Suppressor macrophage treated with lipopolysaccharide for 1 hour (primary cell): Measurements from ENCODE around the gene TSPAN18.

Experiments used
- DNase-seq, 3 donors: peaks; one replicate each; pipeline ENCODE4 v3.0.0-alpha.2; 2020 to 2022

TSPAN18 gene

DNA sequence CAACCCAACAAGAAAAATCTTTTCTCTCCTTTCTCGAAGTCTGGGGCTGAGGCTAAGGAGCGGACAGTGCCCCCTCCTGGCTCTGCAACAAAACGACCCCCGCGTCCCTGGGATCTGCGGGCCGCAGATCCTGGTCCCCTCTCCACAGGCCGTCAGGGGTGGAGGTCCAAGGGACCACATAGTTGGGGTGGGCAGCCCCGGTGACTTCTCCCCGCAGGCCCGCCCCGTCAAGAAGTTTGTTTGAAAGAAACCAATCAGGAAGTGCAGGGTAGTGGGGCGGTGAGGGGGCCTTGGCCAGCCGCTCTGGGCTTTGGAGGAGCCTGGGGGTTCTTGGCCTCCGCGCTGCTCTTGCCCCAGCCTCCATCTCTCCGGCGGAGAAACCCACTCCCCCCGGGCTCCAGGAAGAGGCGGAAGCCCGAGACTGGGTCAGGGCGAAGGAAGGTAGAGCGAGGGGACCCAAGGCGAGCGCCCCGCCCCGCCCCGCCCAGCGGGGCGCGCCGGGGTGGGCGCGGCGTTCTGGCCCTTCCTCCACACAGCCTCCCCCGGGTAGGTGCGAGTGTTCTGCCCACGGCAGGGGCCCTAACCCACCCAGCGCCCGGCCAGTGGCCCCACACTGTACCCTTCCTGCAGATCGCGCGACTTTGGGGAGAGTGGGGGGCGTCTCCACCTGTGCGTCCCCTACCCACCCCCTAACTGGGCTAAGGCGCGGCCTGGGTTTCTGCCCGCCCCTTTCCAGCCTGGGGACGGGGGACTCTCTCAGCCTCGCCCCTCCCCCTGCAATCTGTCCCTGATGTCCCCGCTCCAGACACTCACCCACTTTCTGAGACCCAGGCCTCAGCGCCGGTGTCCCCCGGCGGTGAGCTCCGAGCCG, 222.6 kb downstream of the TSPAN18 start:
- peak; percentile 52 to 67 (median 56) for DNase-seq

DNA sequence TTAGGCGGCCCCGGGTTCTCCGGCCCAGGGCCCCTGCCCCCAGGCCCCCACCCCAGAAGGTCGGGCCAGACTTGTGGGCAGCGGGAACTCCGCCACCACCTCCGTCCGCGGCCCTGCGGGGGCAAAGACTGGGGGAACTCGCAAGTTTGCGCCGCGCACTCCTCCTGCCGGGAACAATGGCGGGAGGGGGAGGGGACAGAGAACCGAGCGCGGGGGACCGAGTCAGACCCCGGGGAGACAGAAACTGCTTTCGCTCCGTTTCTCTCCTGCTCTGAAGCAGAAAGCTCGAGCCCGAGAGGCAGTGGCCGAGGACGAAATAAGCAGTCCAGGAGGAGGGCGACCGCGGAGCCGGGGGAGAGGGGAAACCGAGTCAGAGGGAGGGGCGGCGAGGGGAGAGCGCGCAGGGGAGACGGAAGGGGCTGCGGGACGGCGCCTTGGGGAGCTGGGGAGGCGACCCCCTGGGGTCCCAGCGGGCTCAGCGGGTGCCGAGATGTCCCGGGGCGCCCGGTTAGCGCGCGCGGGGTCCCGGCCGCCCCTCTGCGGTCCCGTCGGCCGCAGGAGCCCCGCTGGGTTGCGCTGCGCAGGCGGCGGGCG, 223.4 kb downstream of the TSPAN18 start:
- DNase-seq, result peak; percentile 41 to 67 (median 51)

DNA sequence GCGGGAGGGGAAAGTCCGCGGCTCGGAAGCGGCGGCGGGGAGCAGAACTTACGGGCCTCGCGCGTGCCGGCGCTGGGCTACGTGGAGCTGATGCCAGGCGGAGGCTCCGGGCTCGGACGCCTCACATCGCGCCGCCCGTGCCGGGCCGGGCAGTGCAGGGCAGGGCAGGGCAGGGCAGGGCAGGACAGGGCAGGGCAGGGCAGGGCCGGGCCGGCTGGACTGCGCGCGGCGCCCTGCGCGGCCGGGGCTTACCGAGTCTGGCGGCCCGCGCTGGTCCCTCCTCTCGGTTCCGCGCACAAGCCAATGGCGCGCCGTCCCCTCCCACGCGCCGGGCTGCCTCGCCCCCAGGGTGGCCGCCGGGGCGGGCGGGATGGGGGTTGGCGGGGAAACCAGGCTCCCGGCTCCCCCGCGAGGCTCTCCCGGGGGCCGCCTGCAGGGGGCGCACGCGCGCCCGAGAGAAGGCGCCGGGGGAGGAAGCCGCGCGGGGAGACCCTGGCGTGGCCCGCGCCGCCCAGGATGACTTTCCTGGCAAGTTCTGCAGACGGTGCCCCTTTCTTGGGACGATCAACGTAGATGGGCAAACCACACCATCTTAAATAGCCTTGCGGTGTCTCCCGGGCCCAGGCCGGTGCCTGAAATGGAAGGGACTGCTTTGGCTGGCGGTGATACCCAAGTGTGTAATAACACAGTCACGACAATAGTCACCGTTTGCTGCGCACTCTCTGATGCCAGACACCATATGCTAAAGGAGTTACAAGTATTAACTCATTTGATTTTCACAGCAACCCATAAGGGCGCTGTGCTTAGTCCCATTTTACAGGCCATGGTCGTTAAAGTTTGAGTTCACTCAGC, 224.1 kb downstream of the TSPAN18 start, which contains the start of gene TP53I11:
TSS of gene TP53I11 (minus strand) at position 259 of the 852 bp plus-strand sequence. CDS start 12,548 bp downstream, outside the sequence.
- peak; percentile 89 to 97 (median 95) for DNase-seq

DNA sequence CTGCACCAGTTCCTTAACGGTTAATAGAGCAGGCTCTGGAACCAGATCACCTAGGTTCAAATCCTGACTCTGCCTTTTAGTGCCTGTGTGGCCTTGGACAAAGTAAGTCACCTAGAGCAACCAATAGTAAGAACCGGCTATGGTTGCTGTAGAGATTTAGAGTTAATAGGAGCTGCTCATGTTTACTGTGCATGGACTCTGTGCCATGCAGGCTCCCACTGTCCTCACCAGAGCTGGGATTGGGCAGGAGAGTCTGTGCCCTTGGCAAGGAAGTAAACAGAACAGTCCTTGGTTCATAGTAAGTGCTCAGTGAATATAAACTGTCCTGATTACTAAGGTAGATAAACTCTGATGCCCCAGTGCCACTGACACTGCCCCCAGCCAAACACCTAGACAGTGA, 225.3 kb downstream of the TSPAN18 start:
- DNase-seq, result no peak

DNA sequence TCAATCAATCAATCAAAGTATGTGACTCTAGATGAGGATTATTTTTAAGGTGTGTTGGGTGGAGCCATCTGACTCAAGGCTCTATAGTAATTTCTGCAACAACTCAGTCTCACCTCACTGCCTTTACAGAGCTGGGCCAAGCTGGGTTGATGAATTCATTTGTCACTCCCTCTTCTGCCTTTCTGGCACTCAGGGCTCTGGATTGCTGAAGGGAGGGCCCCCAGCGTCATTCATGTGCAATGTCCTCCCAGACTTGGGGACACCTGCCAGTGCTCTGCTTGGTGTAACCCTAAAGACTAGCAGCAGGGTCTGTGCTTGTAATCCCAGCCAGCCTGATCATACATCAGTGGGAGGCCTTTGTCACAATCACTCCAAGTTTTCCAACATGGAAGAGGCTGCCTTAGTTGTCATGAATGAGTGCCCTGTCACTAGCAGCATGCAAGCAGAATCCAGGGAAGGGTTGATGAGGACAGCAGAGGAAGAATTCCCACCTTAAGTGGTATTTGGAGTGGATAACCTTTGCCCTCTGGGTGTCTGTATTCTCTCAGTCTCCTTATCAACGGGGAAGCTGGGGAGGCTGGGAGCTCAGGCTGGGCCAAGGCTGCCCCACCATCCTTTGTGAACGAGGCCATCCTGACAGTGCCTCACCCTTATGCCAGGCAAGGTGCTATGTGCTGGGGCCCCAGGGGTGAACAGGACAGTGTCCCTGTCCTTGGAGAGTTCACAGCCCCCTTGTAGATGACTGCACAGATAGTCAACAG, 225.9 kb downstream of the TSPAN18 start:
- DNase-seq, result no peak

DNA sequence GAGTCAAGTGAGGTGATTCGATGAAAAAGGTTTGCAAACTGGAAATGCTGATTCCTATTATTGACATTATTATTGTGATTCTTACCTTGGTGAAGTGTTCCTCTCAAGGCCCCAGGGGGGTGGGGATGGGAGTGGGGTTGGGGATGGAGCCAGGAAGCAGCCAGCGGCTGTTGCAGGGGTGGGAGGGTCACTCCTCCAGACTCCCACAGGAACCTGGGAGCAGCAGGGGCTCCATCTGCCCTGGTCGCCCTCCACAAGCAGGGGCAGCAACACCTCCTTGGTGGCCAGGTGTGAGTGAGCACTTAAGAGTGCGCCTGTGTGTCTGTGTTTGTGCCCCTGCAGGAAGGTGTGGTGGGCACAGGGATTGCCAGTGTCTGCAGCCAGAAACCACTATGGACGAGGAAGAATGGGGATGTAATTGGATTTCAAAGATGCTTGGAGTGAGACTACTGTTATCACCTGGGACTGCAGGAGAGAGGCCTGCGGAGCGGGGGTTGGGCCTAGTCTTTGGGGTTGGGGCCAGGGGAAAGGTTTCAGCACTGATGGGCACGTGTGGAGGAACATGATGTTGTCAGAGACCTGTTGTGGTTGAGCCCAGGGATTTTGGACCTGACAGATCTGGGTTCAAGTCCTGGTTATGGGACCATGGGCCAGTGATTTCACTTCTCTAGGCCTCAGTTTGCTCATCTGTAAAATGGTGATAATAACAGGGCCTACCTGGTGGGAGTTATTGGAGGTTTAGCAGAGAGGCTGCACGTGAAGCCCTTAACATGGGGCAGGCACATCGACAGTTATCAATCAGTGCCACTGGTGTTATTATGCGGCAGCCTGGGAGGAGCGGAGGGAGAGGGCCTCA, 227.5 kb downstream of the TSPAN18 start:
- no peak for DNase-seq

DNA sequence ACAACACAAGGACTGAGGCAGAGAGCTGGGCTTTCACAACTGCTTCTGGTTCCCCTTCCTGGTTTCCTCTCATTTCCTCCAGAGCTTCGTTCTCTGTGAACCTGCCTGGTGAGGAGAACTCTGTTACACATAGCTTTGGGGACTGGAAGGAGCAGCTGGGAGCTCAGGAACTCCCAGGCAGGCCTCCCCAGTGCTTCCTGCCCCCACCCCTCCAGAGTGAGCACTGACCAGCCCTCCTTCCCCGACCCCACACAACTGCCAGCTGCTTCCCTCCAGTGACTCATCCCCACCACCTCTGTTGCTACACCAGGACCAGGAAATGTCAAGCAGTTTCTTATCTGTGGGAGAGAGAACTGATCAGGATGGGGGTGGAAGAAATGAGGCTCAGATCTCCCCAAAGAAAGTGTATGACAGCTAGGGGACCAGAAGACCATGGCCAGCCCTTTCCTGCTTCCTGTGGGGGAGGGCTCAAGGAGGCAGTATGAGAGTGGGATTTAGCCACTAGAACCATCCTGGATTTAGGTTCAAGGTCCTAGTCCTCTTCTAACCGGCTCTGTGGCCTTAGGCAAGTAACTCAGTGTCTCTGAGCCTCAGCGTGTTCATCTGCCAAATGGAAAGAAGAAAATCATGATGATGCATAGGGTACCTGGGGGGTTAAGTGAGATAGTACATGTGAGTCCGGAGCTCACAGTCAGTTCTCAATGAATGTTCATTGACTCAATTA, 228.4 kb downstream of the TSPAN18 start:
- peak; percentile 87 to 90 (median 89) for DNase-seq

DNA sequence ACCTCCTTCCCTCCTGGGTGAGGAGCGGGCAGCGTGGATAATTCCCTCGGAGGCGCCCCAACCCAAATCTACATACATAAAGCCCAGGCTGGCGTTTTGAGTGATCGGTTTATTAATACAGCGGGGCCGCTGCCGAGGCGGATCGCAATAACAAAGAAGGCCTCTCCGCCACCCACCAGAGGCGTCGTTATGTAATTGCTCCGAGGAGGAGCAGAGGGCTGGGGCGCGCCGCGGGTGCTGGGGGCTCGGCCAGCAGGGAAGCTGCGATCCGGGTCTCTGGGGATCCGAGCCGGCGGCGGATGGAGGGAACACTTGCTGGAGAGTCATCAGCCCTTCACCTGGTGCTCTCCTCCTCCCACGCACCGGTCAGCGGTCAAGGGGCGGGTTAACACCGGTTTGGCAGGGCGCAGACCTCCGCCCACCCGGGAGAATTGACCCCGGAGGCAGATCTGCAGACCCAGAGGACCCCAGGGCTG, 230.3 kb downstream of the TSPAN18 start:
- DNase-seq, result no peak

DNA sequence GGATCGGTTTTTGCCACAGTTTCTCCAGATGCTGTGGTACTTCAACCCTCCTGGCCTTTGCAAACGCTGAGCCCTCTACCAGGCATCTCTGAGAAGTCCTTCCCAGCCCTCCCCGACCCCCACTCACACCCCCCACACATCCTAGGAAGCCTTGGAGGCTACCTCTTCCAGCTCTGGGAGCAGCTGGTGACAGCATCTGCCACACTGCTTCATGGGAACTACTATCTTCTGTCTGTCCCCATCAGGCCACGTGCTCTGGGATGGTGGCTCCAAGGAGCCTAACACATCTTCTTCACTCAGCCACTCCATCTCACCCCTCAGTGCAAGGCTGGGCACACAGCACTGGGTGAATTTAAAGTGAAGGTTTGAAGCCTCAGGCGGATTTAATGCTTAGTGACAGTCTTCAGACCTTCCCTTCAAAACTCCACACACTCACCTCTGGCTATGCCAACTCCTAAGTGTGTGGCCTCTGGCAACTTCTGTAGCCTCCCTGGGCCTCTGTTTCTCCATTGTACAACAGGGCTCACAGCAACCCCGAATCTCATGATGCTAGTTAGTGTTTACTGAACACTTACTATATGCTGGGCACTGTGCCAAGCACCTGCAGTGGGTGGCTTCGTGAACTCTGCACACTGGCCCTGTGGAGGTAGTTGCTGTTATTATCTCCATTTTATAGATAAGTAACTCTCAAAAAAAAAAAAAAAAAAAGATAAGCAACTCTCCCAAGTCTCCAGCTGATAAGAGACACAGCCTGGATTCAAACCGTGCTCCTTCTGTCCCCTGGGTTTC, 231.2 kb downstream of the TSPAN18 start:
- no peak for DNase-seq

DNA sequence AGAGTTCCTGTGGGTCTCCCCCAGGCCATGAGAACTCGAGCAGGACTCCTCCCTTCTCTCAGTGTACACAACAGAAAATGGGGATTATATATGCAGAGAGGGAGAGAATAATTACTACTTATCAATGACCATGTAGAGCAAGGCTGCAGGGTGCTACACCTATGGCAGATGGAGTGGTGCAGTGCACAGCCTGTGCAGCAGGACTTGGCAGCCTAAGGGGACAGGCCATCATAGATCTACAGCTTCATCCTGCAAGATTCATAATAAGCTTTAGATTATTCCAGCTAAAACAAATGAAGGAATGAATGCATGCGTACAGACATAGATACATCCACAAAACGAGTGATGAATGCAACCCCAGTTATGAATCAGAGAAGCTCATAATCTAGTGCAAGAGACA, 232.3 kb downstream of the TSPAN18 start:
- no peak for DNase-seq

DNA sequence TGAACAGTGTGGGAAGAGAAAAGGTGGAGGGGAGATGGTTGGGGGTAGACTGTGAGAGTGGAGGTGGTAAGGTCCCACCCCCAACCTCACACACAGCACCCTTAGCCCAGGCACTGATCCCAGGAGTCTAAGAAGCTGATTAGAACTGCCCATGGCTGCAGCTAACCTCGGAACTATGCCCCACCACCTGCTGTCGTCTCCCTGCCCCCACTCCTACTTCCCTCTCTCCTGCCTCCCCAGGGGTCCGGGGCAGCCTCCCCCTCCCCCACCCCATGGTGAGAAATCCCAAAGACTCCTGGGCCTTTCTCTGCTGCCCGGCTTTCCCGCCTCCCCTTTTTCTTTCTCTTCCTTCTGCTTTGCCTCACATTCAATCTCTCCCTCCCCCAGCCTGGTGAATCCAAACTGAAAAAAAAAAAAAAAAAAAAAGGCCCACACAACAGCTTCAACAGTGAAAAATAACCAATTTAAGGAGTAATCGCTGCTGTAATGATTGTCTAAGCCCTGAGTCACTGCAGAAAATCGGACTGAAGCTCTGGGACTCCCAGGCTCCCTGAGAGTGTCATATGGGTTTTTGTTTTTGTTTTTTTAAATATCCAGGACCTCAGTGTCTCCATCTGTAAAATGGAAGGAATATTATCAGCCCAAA, 233.6 kb downstream of the TSPAN18 start:
- DNase-seq, result peak in 1 of 3 donors; percentile 40

DNA sequence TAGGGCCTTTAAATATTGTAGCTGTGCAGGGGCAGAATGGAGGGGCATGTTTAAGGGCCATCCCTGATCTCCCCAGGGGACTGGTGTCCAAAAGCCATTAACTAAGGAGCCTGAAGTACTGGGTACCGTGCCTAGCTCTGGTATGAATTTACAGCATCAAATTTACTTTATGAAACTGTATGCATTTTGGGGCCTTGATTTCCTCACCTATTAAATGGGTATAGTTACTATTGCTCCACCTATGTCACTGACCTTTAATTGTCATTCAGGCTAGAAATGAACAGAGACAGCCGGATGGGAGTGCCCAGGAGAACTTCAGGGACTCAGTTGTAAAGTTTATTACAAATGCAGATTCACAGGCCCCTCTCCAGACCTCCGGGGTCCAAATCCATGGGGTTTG, 235.7 kb downstream of the TSPAN18 start:
- no peak for DNase-seq

DNA sequence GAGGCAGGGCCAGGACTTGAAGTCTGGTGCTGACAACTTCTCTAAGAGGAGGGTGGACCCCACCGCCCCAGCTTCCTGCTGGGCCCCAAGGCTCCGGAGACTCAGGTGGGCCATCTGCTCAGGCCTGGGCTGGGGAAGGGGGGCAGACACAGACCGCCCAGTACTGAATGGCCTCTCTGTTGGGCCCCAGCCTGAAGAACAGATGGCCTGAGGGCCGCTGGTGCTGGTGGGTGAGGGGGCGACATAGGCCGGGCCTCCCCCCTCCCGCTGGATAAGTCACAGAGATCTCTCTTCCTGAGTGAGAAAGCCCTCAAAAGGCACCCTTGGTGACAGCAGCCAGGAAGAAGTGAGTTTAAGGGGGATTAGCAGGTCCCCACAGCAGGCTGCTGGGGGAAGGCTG, 236.4 kb downstream of the TSPAN18 start:
- no peak for DNase-seq

DNA sequence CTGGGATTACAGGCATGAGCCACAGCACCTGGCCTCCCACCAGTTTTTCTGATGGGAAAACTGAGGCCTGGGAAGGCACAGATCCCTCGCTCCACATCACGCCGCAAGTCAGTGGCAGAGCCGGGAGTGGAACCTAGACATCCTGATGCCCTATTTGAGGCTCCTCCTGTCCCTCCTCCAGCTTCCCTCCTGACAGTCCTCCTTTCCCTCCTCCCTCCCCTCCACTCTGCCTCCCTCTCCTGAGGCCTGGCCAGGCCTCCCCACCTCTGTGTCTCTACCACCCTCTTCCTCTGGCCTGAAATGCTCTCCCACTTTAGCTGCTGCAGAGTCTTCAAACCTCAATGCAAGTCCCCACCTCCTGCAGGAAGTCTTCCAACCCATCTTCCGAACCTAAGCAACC, 237.2 kb downstream of the TSPAN18 start:
- DNase-seq, result no peak

DNA sequence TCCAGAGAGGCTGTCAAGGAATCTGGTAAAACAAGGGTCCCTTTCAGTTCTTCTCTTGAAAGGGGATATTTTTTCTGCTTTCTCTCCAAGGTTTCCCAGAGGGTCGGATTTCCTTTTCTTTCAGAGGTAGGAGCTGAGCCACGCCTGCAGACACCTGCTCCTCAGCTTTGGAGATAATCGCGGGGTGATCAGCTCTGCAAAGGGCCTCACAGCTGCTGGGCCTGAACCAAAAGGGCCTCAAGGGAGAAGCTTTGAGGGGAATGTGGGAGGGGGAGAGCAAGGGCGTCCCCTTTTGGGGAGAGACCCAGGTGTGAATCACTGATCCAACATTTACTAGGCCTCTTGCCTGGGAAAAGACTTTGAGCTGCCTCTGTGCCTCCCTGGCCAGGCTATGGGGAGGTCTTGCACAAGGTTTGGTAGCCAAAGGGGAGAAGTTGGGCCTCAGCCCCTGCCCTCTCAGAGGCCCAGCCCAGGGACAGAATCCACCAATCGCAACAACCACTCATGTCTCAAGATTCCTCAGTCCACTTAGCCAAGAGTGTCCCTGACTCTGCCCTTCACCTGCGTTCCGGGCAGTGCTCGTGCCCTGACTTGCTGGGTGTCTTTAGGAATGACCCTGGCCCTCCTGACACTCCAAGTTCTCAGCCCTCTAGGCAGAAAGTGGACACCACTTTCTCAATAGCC, 237.9 kb downstream of the TSPAN18 start:
- DNase-seq, result no peak

DNA sequence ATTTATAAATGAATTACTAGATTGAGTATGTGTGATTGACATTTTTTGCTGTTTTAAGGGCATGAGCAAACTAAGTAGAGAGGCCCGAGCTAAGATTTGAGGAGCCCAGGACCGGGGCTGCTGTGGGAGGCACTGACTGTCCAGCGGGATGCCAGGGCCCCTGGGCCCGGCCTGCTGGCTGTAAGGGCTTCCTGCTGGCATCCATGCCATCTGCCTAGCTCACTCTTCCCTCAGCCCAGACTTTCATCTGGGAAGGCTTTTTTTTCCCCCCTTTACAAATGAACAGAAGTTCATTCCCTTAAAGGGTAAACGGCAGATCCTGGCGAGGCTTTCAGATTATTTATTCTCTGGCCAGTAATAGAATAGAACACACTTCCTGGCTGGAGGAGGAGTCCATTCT, 239.9 kb downstream of the TSPAN18 start:
- no peak for DNase-seq

DNA sequence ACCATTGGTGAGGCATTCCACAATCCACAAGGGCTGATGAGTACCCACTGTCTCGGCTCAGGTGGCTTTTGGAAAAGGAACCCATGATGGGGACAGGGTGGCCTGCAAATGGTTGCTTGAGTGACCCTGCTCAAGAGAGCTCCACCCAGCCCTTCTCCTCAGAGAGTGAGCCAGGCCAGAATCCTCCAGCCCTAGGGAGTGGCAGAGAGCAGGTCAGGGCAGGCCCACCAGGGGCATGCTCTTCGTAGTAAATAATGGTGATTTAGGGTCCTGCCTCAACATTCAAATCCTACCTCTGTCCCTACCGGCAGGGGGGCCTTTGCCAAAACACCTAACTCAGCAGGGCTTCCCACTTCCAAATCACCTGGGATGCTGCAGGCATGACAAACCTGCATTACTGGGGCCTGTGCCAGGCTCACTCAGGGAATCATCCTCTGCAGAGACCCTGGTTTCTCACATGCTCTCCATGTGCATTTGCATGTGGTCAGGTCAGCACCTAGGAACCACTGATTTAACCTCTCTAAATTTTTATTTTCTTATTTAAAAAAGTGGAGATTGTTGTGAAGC, 241.3 kb downstream of the TSPAN18 start:
- no peak for DNase-seq

DNA sequence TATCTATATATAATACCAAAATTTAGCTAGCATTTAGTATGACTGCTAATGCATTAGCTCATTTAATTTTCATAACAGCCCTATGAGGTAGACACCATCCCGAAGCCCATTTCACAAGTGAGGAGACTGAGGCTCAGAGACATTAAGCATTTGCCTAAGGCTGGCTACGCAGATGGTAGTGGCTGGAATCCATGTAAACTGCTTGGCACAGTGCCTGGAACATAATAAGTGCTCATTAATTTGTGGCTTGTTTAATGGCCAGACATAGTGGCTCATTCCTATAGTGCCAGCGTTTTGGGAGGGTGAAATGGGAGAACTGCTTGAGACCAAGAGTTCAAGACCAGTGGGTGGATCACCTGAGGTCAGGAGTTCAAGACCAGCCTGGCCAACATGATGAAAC, 241.7 kb downstream of the TSPAN18 start:
- no peak for DNase-seq
